Left kidney (tissue), 2 donors: ENCODE measurements around the gene SLC4A8. TPM values are rescaled to one million over a fixed set of nuclear protein-coding genes. Genes with fewer than 3 reads are reported as not detected.
"Not testable (repeated sequence)": the region's sequence is repeated elsewhere in the genome, so short reads cannot be mapped to it uniquely, and the experiment has no call there.

ENCODE experiments used
- DNase-seq: peaks from one replicate; pipeline ENCODE4 v3.0.0-alpha.2; 2013
- polyA plus RNA-seq: library from polyadenylated mRNA; unstranded; fragments of 120-200 nt; gene quantifications from one replicate; pipeline ENCODE4 v1.2.1, GENCODE V29; 2013; ENCODE audit not compliant: insufficient read length

SLC4A8 gene
- polyA plus RNA-seq, 1 donor = 6.2 TPM

GRCh38 chr12:51430196-51430895 is 5.7 kb downstream of the SLC4A8 start:
- DNase-seq = no peak

- no peak for DNase-seq
These were observed 8.3 kb downstream of the SLC4A8 start for GRCh38 chr12:51432921-51433320.

GRCh38 chr12:51434305-51434704 is 9.7 kb downstream of the SLC4A8 start:
- no peak for DNase-seq

- no peak for DNase-seq
These were observed 12.8 kb downstream of the SLC4A8 start for GRCh38 chr12:51437431-51437830.

GRCh38 chr12:51439330-51439729 is 14.7 kb downstream of the SLC4A8 start:
- DNase-seq = no peak

GRCh38 chr12:51441583-51441982 is 17.0 kb downstream of the SLC4A8 start:
- no peak for DNase-seq

- no peak for DNase-seq
These were observed 17.7 kb downstream of the SLC4A8 start for GRCh38 chr12:51442324-51442723.

GRCh38 chr12:51443573-51443972 is 18.9 kb downstream of the SLC4A8 start:
- DNase-seq = no peak

- no peak for DNase-seq
These were observed 24.1 kb downstream of the SLC4A8 start for GRCh38 chr12:51448618-51449256.

GRCh38 chr12:51449580-51450246 is 25.1 kb downstream of the SLC4A8 start:
- no peak for DNase-seq

GRCh38 chr12:51450333-51450732 is 25.7 kb downstream of the SLC4A8 start:
- no peak for DNase-seq

GRCh38 chr12:51450806-51451205 is 26.2 kb downstream of the SLC4A8 start:
- DNase-seq = peak; percentile 15

GRCh38 chr12:51454016-51454415 is 29.4 kb downstream of the SLC4A8 start:
- DNase-seq = not testable (repeated sequence)

- not testable (repeated sequence) for DNase-seq
These were observed 30.4 kb downstream of the SLC4A8 start for GRCh38 chr12:51455050-51455449.

- no peak for DNase-seq
These were observed 34.0 kb downstream of the SLC4A8 start for GRCh38 chr12:51458635-51459034.

- DNase-seq = no peak
These were observed 35.9 kb downstream of the SLC4A8 start for GRCh38 chr12:51460519-51460918.

GRCh38 chr12:51465491-51465890 is 40.9 kb downstream of the SLC4A8 start:
- no peak for DNase-seq

GRCh38 chr12:51470116-51470515 is 45.5 kb downstream of the SLC4A8 start:
- DNase-seq = no peak

- no peak for DNase-seq
These were observed 46.7 kb downstream of the SLC4A8 start for GRCh38 chr12:51471111-51471864.

GRCh38 chr12:51472984-51473383 is 48.4 kb downstream of the SLC4A8 start:
- no peak for DNase-seq

GRCh38 chr12:51473947-51474346 is 49.3 kb downstream of the SLC4A8 start:
- DNase-seq = no peak

- no peak for DNase-seq
These were observed 50.9 kb downstream of the SLC4A8 start for GRCh38 chr12:51475543-51475942.

- no peak for DNase-seq
These were observed 56.3 kb downstream of the SLC4A8 start for GRCh38 chr12:51480978-51481377.
